ENCODE data around the gene TNFRSF19. TPM values are rescaled to one million over a fixed set of nuclear protein-coding genes. Genes with fewer than 3 reads are reported as not detected.

TNFRSF19 gene
- total and polyA plus RNA-seq, 12 donors, result 17.8 to 49.6 (median 30.6) TPM

GRCh38 chr13:23554000-23554399 lies 16.2 kb upstream of the TNFRSF19 start:
- Histone ChIP-seq H3K27ac (peak overlapping the region in 2 of 10 donors; percentile 19 to 43), H3K4me1 (peaks cover 0 to 42% (median 15%) of the 10 kb centered on the region in 9 donors), H3K27me3 (no peaks in the 10 kb centered on the region), H3K9me3 (no peaks in the 10 kb centered on the region), H3K36me3 (no peaks in the 10 kb centered on the region), H3K4me3 (no peak overlapping the region)
- TF ChIP-seq CTCF (IDR thresholded peaks at IDR 0.05), result no peak
- intact Hi-C loops (cut with DNase I), result no loop called here
- DNase-seq, result no peak
- peak in 2 of 8 donors; percentile 21 to 48 for ATAC-seq
- 77 to 89% methylated on average over 3 of the region's 3 CpGs for WGBS, 2 donors

- no peaks in the 10 kb centered on the region for H3K27me3 ChIP-seq
- H3K36me3 ChIP-seq, result no peaks in the 10 kb centered on the region
- no peak for ATAC-seq
- intact Hi-C loops (cut with DNase I), result no loop called here
- no peak overlapping the region for H3K4me3 ChIP-seq
- 83 to 94% methylated on average over 5 of the region's 5 CpGs for WGBS, 2 donors
- H3K27ac ChIP-seq, result no peak overlapping the region
- H3K4me1 ChIP-seq, result peaks cover 0 to 36% (median 14%) of the 10 kb centered on the region in 9 donors
- H3K9me3 ChIP-seq, result no peaks in the 10 kb centered on the region
- DNase-seq, result no peak
- TF ChIP-seq CTCF (IDR thresholded peaks at IDR 0.05), result no peak
Measured at GRCh38 chr13:23557043-23557442, 13.2 kb upstream of the TNFRSF19 start.

- intact Hi-C loops (cut with DNase I), result no loop called here
- H3K4me3 ChIP-seq, result no peak overlapping the region
- ATAC-seq, result no peak
- TF ChIP-seq CTCF (IDR thresholded peaks at IDR 0.05), result no peak
- no peaks in the 10 kb centered on the region for H3K36me3 ChIP-seq
- H3K4me1 ChIP-seq, result peaks cover 0 to 37% (median 14%) of the 10 kb centered on the region in 9 donors
- no peak overlapping the region for H3K27ac ChIP-seq
- H3K27me3 ChIP-seq, result no peaks in the 10 kb centered on the region
- WGBS, 2 donors, result 99% methylated on average over 2 of the region's 2 CpGs
- DNase-seq, result no peak
- no peaks in the 10 kb centered on the region for H3K9me3 ChIP-seq
Measured at GRCh38 chr13:23557733-23558132, 12.5 kb upstream of the TNFRSF19 start.

- intact Hi-C loops (cut with DNase I), result no loop called here
- peak; percentile 51 to 60 for DNase-seq
Measured at GRCh38 chr13:23558675-23559536, 11.3 kb upstream of the TNFRSF19 start.

More at GRCh38 chr13:23558675-23559536, 11.3 kb upstream of the TNFRSF19 start:
- WGBS, 2 donors, result 14% methylated on average over 14 of the region's 14 CpGs
- no peak for TF ChIP-seq CTCF (IDR thresholded peaks at IDR 0.05)
- peak; percentile 85 to 93 (median 90) for ATAC-seq
- H3K9me3 ChIP-seq, result no peaks in the 10 kb centered on the region
- H3K27me3 ChIP-seq, result peaks cover 0 to 2% (median 0%) of the 10 kb centered on the region in 7 donors
- peak overlapping the region; percentile 3 to 93 (median 84) for H3K27ac ChIP-seq
- H3K4me3 ChIP-seq, result peak overlapping the region in 7 of 10 donors; percentile 16 to 37 (median 32)
- peaks cover 0 to 42% (median 14%) of the 10 kb centered on the region in 9 donors for H3K4me1 ChIP-seq
- no peaks in the 10 kb centered on the region for H3K36me3 ChIP-seq
